ENCODE data around the gene DENND2D.
A peak's percentile ranks its signal among the peaks of the same experiment; 100 is the strongest.

DENND2D gene

GRCh38 chr1:111202366-111202706, 1.9 kb upstream of the DENND2D start:
- no peak for DNase-seq

GRCh38 chr1:111201275-111202090, 1.0 kb upstream of the DENND2D start:
- no peak for DNase-seq

- DNase-seq: no peak
Measured at GRCh38 chr1:111200802-111201161, 336 bp upstream of the DENND2D start.

- DNase-seq: no peak
Measured at GRCh38 chr1:111199329-111199728, 1.1 kb downstream of the DENND2D start.

GRCh38 chr1:111198836-111199235, 1.6 kb downstream of the DENND2D start:
- no peak for DNase-seq

GRCh38 chr1:111197598-111198284, 2.7 kb downstream of the DENND2D start:
- DNase-seq: peak; percentile 14

- no peak for DNase-seq
Measured at GRCh38 chr1:111196213-111196612, 4.2 kb downstream of the DENND2D start.

- no peak for DNase-seq
Measured at GRCh38 chr1:111195002-111195684, 5.3 kb downstream of the DENND2D start.

- DNase-seq: no peak
Measured at GRCh38 chr1:111193712-111194480, 6.5 kb downstream of the DENND2D start.

- no peak for DNase-seq
Measured at GRCh38 chr1:111192658-111193519, 7.6 kb downstream of the DENND2D start.

- no peak for DNase-seq
Measured at GRCh38 chr1:111192074-111192473, 8.4 kb downstream of the DENND2D start.

GRCh38 chr1:111191496-111191895, 8.9 kb downstream of the DENND2D start:
- peak; percentile 76 for DNase-seq

- no peak for DNase-seq
Measured at GRCh38 chr1:111190931-111191451, 9.5 kb downstream of the DENND2D start.

GRCh38 chr1:111184663-111185062, 15.8 kb downstream of the DENND2D start:
- DNase-seq: no peak

- no peak for DNase-seq
Measured at GRCh38 chr1:111183308-111184069, 17.0 kb downstream of the DENND2D start.

GRCh38 chr1:111182052-111182451, 18.4 kb downstream of the DENND2D start:
- no peak for DNase-seq

- DNase-seq: no peak
Measured at GRCh38 chr1:111179968-111180533, 20.4 kb downstream of the DENND2D start.

- DNase-seq: no peak
Measured at GRCh38 chr1:111176678-111177077, 23.8 kb downstream of the DENND2D start.

- no peak for DNase-seq
Measured at GRCh38 chr1:111175349-111175748, 25.1 kb downstream of the DENND2D start.

GRCh38 chr1:111174070-111174469, 26.4 kb downstream of the DENND2D start:
- DNase-seq: no peak

GRCh38 chr1:111172463-111172862, 28.0 kb downstream of the DENND2D start:
- no peak for DNase-seq
